HepG2 (cell line): ENCODE measurements around the gene CREB1. TPM values are rescaled to one million over a fixed set of nuclear protein-coding genes. Genes with fewer than 3 reads are reported as not detected.

Experiments used
- ATAC-seq: fragments of 200-7000 bp; cut with Tn5 transposase; 3 replicates; pipeline ENCODE4 v1.9.1; 2020; ENCODE audit warnings: mild to moderate bottlenecking, moderate library complexity
- BruUV-seq: library from RNA; stranded (reverse); fragments of 400-500 nt; replicated peaks from 2 replicates; lab custom pipeline; 2021; lab: Mats Ljungman, UMichigan
- CTCF ChIA-PET: fragments of 300-600 bp; formaldehyde crosslinking; extraction: SDS; loops from one replicate; lab custom pipeline; 2021; ENCODE audit warnings: low total read pairs, inconsistent platforms, low intra/inter-chr PET ratio; lab: Yijun Ruan, JAX
- POLR2A ChIA-PET: fragments of 350-600 bp; sonication (Branson Sonifier 250); formaldehyde crosslinking; loops from one replicate; lab custom pipeline; 2020; ENCODE audit warnings: antibody characterized with exemption, inconsistent platforms; lab: Yijun Ruan, JAX
- DNase-seq: peaks from one replicate; pipeline ENCODE4 v3.0.0-alpha.2; 2015; ENCODE audit warnings: low spot score
- FAIRE-seq: peaks from 3 replicates; lab custom pipeline; 2011; peaks lifted over from hg19 to GRCh38; lab: Jason Lieb, UNC
- H2AFZ ChIP-seq: one replicate; pipeline ENCODE4 v1.6.1; 2011; ENCODE audit warnings: low read length, inconsistent platforms
- H3K27ac ChIP-seq: fragments of 300-600 bp; 3 replicates; pipeline ENCODE4 v1.8.0; 2011; ENCODE audit warnings: mixed run types, mild to moderate bottlenecking, mixed read lengths, low read length, inconsistent platforms; ENCODE audit not compliant: insufficient read depth; ENCODE audit errors: extremely low read length
- H3K27me3 ChIP-seq, 2 experiments: fragments of 200-600 bp in 1 of 2; 2 replicates in 1 of 2; 3 replicates in 1 of 2; pipeline versions ENCODE4 v1.6.0 to v1.8.0; 2011; ENCODE audit warnings: low read length in 2 of 2, mild to moderate bottlenecking in 2 of 2, moderate library complexity in 2 of 2, inconsistent platforms in 1 of 2; ENCODE audit not compliant: insufficient read depth in 2 of 2, control insufficient read depth in 1 of 2
- H3K36me3 ChIP-seq, 2 experiments: fragments of 200-600 bp in 1 of 2; replicated peaks in 1 of 2; 2 replicates in 1 of 2; 3 replicates in 1 of 2; pipeline versions ENCODE4 v1.5.1 to v1.8.0; 2011; ENCODE audit warnings: low read length in 2 of 2, inconsistent platforms in 1 of 2; ENCODE audit not compliant: insufficient read depth in 2 of 2, control insufficient read depth in 1 of 2
- H3K4me1 ChIP-seq: 2 replicates; pipeline ENCODE4 v1.5.1; 2012; ENCODE audit warnings: low read length, inconsistent platforms; ENCODE audit not compliant: insufficient read depth
- H3K4me2 ChIP-seq: 2 replicates; pipeline ENCODE4 v1.6.0; 2011; ENCODE audit warnings: low read depth, low read length, inconsistent platforms
- H3K4me3 ChIP-seq, 3 experiments: fragments of 200-600 bp in 1 of 3; sonication (generic), shearing (Covaris generic) in 1 of 3; replicated peaks in 1 of 3; 2 replicates each; pipeline ENCODE4 v1.5.1; 2011 to 2016; ENCODE audit warnings: low read length in 3 of 3, inconsistent platforms in 2 of 3, low read depth in 2 of 3, mild to moderate bottlenecking in 2 of 3, control low read depth in 1 of 3, mixed read lengths in 1 of 3; ENCODE audit not compliant: insufficient read depth in 1 of 3
- H3K79me2 ChIP-seq: one replicate; pipeline ENCODE4 v1.6.1; 2011; ENCODE audit warnings: low read length, inconsistent platforms; ENCODE audit not compliant: insufficient read depth
- H3K9ac ChIP-seq: 2 replicates; pipeline ENCODE4 v1.6.0; 2011; ENCODE audit warnings: mild to moderate bottlenecking, low read depth, low read length, inconsistent platforms; ENCODE audit not compliant: insufficient read depth
- H3K9me3 ChIP-seq: 2 replicates; pipeline ENCODE4 v1.5.1; 2012; ENCODE audit warnings: mild to moderate bottlenecking, low read length
- H4K20me1 ChIP-seq: 2 replicates; pipeline ENCODE4 v1.6.0; 2011; ENCODE audit warnings: inconsistent platforms, mild to moderate bottlenecking, low read length, moderate library complexity; ENCODE audit not compliant: insufficient read depth
- CENPBD1 ChIP-seq: sonication (generic); formaldehyde crosslinking; IDR thresholded peaks from 2 replicates; pipeline ENCODE4 v1.8.0; 2022; ENCODE audit warnings: missing genetic modification reagents, low read depth, mild to moderate bottlenecking, borderline replicate concordance
- LRRFIP1 ChIP-seq: sonication (generic); formaldehyde crosslinking; conservative IDR thresholded peaks from 2 replicates; pipeline ENCODE4 v1.4.0; 2020; ENCODE audit warnings: missing genetic modification reagents
- SKIL ChIP-seq: sonication (generic); formaldehyde crosslinking; IDR thresholded peaks from 2 replicates; pipeline ENCODE4 v1.8.0; 2022; ENCODE audit warnings: missing genetic modification reagents, mild to moderate bottlenecking, moderate library complexity, borderline replicate concordance
- TGIF2 ChIP-seq: IDR thresholded peaks from 2 replicates; pipeline ENCODE4 v1.6.1; 2016; ENCODE audit warnings: control low read depth, missing compliant biosample characterization
- THAP8 ChIP-seq: sonication (generic); formaldehyde crosslinking; IDR thresholded peaks from 2 replicates; pipeline ENCODE4 v1.5.1; 2020; ENCODE audit warnings: missing genetic modification reagents, mild to moderate bottlenecking, borderline replicate concordance
- ZBTB20 ChIP-seq: sonication (generic); formaldehyde crosslinking; IDR thresholded peaks from 2 replicates; pipeline ENCODE4 v1.8.1; 2023; ENCODE audit warnings: missing genetic modification reagents, low read depth, mild to moderate bottlenecking, borderline replicate concordance
- ZFP90 ChIP-seq: sonication (generic); formaldehyde crosslinking; IDR thresholded peaks from 2 replicates; pipeline ENCODE4 v1.8.0; 2022; ENCODE audit warnings: missing genetic modification reagents, mild to moderate bottlenecking, inconsistent platforms, borderline replicate concordance
- ZFYVE20 ChIP-seq: sonication (generic); formaldehyde crosslinking; IDR thresholded peaks from 2 replicates; pipeline ENCODE4 v1.8.0; 2023; ENCODE audit warnings: low read depth, mild to moderate bottlenecking, moderate library complexity, missing genetic modification reagents, borderline replicate concordance
- ZNF335 ChIP-seq: sonication (generic); formaldehyde crosslinking; IDR thresholded peaks from 2 replicates; pipeline ENCODE4 v1.4.0; 2020; ENCODE audit warnings: missing genetic modification reagents
- ZNF512B ChIP-seq: sonication (generic); formaldehyde crosslinking; IDR thresholded peaks from 2 replicates; pipeline ENCODE4 v1.5.1; 2020; ENCODE audit warnings: missing genetic modification reagents, mild to moderate bottlenecking, borderline replicate concordance
- WGBS: methylation state at CpG from one replicate; pipeline ENCODE4 v1.1.6; 2017; ENCODE audit warnings: low lambda C conversion rate; 5-methylcytosine and 5-hydroxymethylcytosine counted together
- in situ Hi-C: cut with HindIII; loops from 2 replicates; pipeline ENCODE4 v1.10.0; 2017; ENCODE audit warnings: low pct_unique_long_range_greater_than_20kb; ENCODE audit not compliant: extremely low pct_ligation_motif_present
- intact Hi-C: fragments of 100-400 bp; cut with micrococcal nuclease; formaldehyde crosslinking; loops from one replicate; pipeline ENCODE4 v1.10.0; 2022; ENCODE audit not compliant: unreplicated experiment
- polyA plus RNA-seq, 8 experiments: library from polyadenylated mRNA; depleted of rRNA in 3 of 8; stranded (reverse) in 7 of 8; unstranded in 1 of 8; fragments of >200 nt; fragmentation: Illumina TruSeq in 4 of 8; extraction: Trizol in 4 of 8; gene quantifications; 2 replicates each; pipeline versions ENCODE4 v1.2.1 to v1.2.3, GENCODE V29; 2011 to 2016; ENCODE audit warnings: low read depth in 4 of 8, missing spikeins in 1 of 8, mixed read lengths in 1 of 8; ENCODE audit not compliant: insufficient read depth in 1 of 8
- total RNA-seq, 5 experiments: library from RNA; depleted of rRNA; stranded (reverse); fragments of >200 nt; fragmentation: Illumina TruSeq; extraction: Trizol; gene quantifications; 2 replicates each; pipeline ENCODE4 v1.2.3, GENCODE V29; 2016; ENCODE audit warnings: low read depth in 1 of 5

Gene CREB1
- total and polyA plus RNA-seq, 2 of the 13 experiments (the other 11 are each of a cell fraction or from before 2014, with no cell fraction given) = 51.8 to 51.9 TPM

- TF ChIP-seq SKIL (CRISPR knock-in tag) = no peak
- TF ChIP-seq, all 625 proteins: peak for 0
Observed at GRCh38 chr2:207491086-207491485, 38.7 kb upstream of the CREB1 start (continued).

- H2AFZ ChIP-seq = no peak overlapping the region
- in situ Hi-C loops = no loop called here
- H3K9ac ChIP-seq = no peak overlapping the region
- BruUV-seq = no TSS peak
- peaks cover 0 to 2% of the 10 kb centered on the region in 2 experiments; a peak in 1 of 5 replicates for H3K27me3 ChIP-seq
- H3K36me3 ChIP-seq = no peaks in the 10 kb centered on the region
- WGBS = 22% methylated on average over 5 of the region's 5 CpGs
- H3K4me2 ChIP-seq = no peak overlapping the region
- TF ChIP-seq ZNF512B (CRISPR knock-in tag) (no peak), LRRFIP1 (CRISPR knock-in tag) (no peak), TGIF2 (CRISPR knock-in tag) (no peak), CENPBD1 (CRISPR knock-in tag) (no peak), ZNF335 (CRISPR knock-in tag) (no peak), THAP8 (CRISPR knock-in tag) (no peak), ZFYVE20 (CRISPR knock-in tag) (no peak), ZFP90 (CRISPR knock-in tag) (no peak), ZBTB20 (no peak)
- TF ChIP-seq, all 625 proteins: peak for 0
- FAIRE-seq = no peak
- POLR2A ChIA-PET = no interaction called here
- Histone ChIP-seq H4K20me1 (no peaks in the 10 kb centered on the region), H3K27ac (no peak overlapping the region), H3K9me3 (no peaks in the 10 kb centered on the region), H3K4me3 (no peak overlapping the region), H3K4me1 (no peaks in the 10 kb centered on the region), H3K79me2 (no peaks in the 10 kb centered on the region)
- ATAC-seq = no peak
- CTCF ChIA-PET = no interaction called here
- no peak for DNase-seq
- intact Hi-C loops = no loop called here
Observed at GRCh38 chr2:207491956-207492355, 37.8 kb upstream of the CREB1 start.
